HepG2 (cell line): Measurements from ENCODE around the gene PRDX2.

Source experiments
- CTCF ChIP-seq: sonication (generic); formaldehyde crosslinking; IDR thresholded peaks from 2 replicates; pipeline ENCODE4 v1.5.0; 2020; ENCODE audit warnings: mild to moderate bottlenecking, missing genetic modification reagents, moderate library complexity
- EP300 ChIP-seq, 3 experiments: sonication (generic) in 1 of 3; formaldehyde crosslinking in 1 of 3; IDR thresholded peaks; 2 replicates each; pipeline versions ENCODE4 v1.5.1 to v1.6.1; 2011 to 2020; ENCODE audit warnings: low read depth in 2 of 3, low read length in 2 of 3, borderline replicate concordance in 1 of 3, improper control_type of control experiment in 1 of 3, mild to moderate bottlenecking in 1 of 3, missing genetic modification reagents in 1 of 3, moderate library complexity in 1 of 3
- FOXO4 ChIP-seq: sonication (generic); formaldehyde crosslinking; conservative IDR thresholded peaks from 2 replicates; pipeline ENCODE4 v1.8.1; 2023; ENCODE audit warnings: missing genetic modification reagents
- HOXA7 ChIP-seq: sonication (generic); formaldehyde crosslinking; IDR thresholded peaks from 2 replicates; pipeline ENCODE4 v1.8.1; 2022; ENCODE audit warnings: mild to moderate bottlenecking, missing genetic modification reagents, moderate library complexity
- MYC ChIP-seq: sonication (generic); formaldehyde crosslinking; IDR thresholded peaks from 2 replicates; pipeline ENCODE4 v1.9.0; 2021; ENCODE audit warnings: missing genetic modification reagents, borderline replicate concordance
- PAF1 ChIP-seq: IDR thresholded peaks from 2 replicates; pipeline ENCODE4 v1.6.1; 2016; ENCODE audit warnings: missing genetic modification reagents, missing compliant biosample characterization
- PCBP1 ChIP-seq: fragments of 200-400 bp; formaldehyde crosslinking; IDR thresholded peaks from 2 replicates; pipeline ENCODE4 v1.6.1; 2017; ENCODE audit warnings: mild to moderate bottlenecking, low read depth, low read length, borderline replicate concordance
- SETDB1 ChIP-seq: sonication (generic); formaldehyde crosslinking; IDR thresholded peaks from 2 replicates; pipeline ENCODE4 v1.5.1; 2020; ENCODE audit warnings: missing genetic modification reagents, mild to moderate bottlenecking, borderline replicate concordance
- SP2 ChIP-seq: sonication (generic); formaldehyde crosslinking; IDR thresholded peaks from 2 replicates; pipeline ENCODE4 v1.5.1; 2020; ENCODE audit warnings: mild to moderate bottlenecking, missing genetic modification reagents
- ZNF18 ChIP-seq: sonication (generic); formaldehyde crosslinking; IDR thresholded peaks from 2 replicates; pipeline ENCODE4 v1.8.0; 2022; ENCODE audit warnings: mild to moderate bottlenecking, missing genetic modification reagents; ENCODE audit not compliant: insufficient replicate concordance
- ZNF30 ChIP-seq: sonication (generic); formaldehyde crosslinking; IDR thresholded peaks from 2 replicates; pipeline ENCODE4 v1.5.0; 2020; ENCODE audit warnings: mild to moderate bottlenecking, missing genetic modification reagents
- ZNF335 ChIP-seq: sonication (generic); formaldehyde crosslinking; IDR thresholded peaks from 2 replicates; pipeline ENCODE4 v1.4.0; 2020; ENCODE audit warnings: missing genetic modification reagents
- ZNF446 ChIP-seq: sonication (generic); formaldehyde crosslinking; IDR thresholded peaks from 2 replicates; pipeline ENCODE4 v1.5.0; 2020; ENCODE audit warnings: mild to moderate bottlenecking, missing genetic modification reagents
- ZZZ3 ChIP-seq: sonication (generic); formaldehyde crosslinking; IDR thresholded peaks from 2 replicates; pipeline ENCODE4 v1.4.0; 2020; ENCODE audit warnings: missing genetic modification reagents, mild to moderate bottlenecking, borderline replicate concordance

- TF ChIP-seq ZNF18 (CRISPR knock-in tag) = no peak
- TF ChIP-seq CTCF (CRISPR knock-in tag) = no peak
- no peak for TF ChIP-seq MYC
- no peak for TF ChIP-seq FOXO4 (CRISPR knock-in tag)
- no peak for TF ChIP-seq ZNF30
- TF ChIP-seq HOXA7 = no peak
- no peak for TF ChIP-seq SP2 (CRISPR knock-in tag)
- no peak for TF ChIP-seq PAF1 (CRISPR knock-in tag)
- no peak for TF ChIP-seq SETDB1 (CRISPR knock-in tag)
- no peak for TF ChIP-seq ZZZ3 (CRISPR knock-in tag)
- no peak for TF ChIP-seq ZNF446 (CRISPR knock-in tag)
- TF ChIP-seq PCBP1 = no peak
- TF ChIP-seq EP300 (IDR thresholded peaks at IDR 0.05; ENCODE audit: low read depth in 2 of 2, low read length in 2 of 2) = no peak
- no peak for TF ChIP-seq EP300 (CRISPR knock-in tag; IDR thresholded peaks at IDR 0.05; ENCODE audit: borderline replicate concordance)
- TF ChIP-seq ZNF335 (CRISPR knock-in tag) = no peak
These were observed 14.1 kb downstream of the PRDX2 start for GRCh38 chr19:12787458-12787857.
